HG03097 (cell line): ENCODE results near the gene RAD51B.

ENCODE experiments used
- ATAC-seq: cut with Tn5 transposase; IDR thresholded peaks from one replicate; pipeline ENCODE4 v1.9.1; 2021; ENCODE audit not compliant: unreplicated experiment, low FRiP score

The RAD51B gene

GRCh38 chr14:68663385-68664076 lies 844.0 kb downstream of the RAD51B start:
- ATAC-seq, result no peak

- ATAC-seq, result no peak
Measured at GRCh38 chr14:68664225-68664681, 844.7 kb downstream of the RAD51B start.

DNA sequence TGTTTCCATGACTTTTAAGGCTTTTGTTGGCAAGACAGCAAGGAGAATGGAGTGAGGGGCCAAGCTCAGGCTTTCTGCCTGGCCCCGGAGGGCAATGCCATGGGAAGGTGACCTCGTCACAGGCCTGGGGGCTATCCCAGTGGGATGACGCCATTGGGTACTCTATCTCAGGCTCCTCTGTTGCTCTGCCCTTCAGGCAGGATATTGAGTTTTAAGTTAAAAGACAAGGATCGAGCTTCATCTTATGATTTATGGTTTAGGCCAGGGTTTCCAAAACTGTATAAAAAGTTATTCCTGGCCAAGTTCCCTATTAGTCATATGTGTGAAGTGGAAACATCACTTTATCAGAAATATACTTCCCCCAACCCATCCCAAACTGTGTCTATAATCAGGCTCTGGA lies 845.6 kb downstream of the RAD51B start:
- ATAC-seq, result no peak

GRCh38 chr14:68665792-68666204 lies 846.2 kb downstream of the RAD51B start:
- no peak for ATAC-seq

GRCh38 chr14:68666236-68666635 lies 846.7 kb downstream of the RAD51B start:
- ATAC-seq, result no peak

DNA sequence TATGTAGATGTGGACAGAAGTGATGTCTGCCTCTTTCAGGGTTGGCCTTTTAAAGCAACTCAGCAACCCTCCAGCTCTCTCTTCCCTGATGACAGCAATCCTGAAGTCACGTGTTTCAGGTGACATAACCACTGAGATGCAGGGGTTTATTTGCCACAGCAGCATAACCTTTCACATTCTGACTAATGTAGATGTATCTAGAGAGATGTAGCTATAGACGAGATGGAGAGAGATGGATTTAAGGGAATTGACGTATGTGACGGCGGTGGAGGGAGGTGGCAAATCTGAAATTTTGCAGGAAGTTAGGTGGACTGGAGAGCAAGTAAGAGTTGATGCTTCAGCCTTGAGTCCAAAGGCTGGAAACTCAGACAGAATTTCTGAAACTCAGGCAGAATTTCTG lies 847.3 kb downstream of the RAD51B start:
- no peak for ATAC-seq

DNA sequence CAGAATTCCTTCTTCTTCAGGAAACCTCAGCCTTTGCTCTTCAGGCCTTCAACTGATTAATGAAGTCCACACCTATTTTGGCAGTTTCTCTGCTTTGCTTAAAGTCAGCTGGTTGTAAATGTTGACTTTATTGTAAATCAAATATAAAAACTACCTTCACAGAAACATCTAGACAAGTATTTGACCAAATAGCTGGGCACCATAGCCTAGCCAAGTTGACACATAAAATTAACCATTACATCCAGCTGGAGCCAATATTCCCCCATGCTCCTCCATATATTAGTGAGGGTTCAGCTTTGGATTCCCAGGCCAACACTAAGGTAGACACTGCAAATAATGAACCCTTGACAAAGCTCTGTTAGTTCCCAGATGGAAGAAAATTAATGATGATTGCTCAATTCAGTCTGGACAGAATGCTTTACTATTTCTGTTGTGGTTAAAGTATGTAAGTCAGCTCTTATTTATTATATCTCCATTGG lies 847.8 kb downstream of the RAD51B start:
- ATAC-seq, result no peak

GRCh38 chr14:68668028-68668427 lies 848.4 kb downstream of the RAD51B start:
- no peak for ATAC-seq

DNA sequence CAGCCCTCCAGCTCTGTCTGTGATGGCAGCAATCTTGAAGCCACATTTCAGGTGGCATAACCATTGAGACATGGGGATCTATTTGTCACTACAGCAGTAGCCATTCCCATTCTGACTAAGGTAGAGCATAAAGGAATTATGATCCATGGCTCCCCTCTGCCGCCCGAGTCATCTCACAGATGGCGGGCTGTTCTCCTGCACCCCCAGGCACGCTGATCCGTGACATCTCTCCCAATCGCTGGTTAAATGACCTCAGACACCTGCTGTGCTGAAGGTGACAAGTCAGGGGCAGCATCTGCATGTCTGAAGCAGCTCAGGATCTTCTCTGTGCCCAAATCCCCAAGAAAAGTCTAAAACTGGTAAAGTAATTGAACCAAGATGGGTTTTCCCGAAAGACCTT lies 849.0 kb downstream of the RAD51B start:
- no peak for ATAC-seq

GRCh38 chr14:68669111-68669511 lies 849.5 kb downstream of the RAD51B start:
- no peak for ATAC-seq

DNA sequence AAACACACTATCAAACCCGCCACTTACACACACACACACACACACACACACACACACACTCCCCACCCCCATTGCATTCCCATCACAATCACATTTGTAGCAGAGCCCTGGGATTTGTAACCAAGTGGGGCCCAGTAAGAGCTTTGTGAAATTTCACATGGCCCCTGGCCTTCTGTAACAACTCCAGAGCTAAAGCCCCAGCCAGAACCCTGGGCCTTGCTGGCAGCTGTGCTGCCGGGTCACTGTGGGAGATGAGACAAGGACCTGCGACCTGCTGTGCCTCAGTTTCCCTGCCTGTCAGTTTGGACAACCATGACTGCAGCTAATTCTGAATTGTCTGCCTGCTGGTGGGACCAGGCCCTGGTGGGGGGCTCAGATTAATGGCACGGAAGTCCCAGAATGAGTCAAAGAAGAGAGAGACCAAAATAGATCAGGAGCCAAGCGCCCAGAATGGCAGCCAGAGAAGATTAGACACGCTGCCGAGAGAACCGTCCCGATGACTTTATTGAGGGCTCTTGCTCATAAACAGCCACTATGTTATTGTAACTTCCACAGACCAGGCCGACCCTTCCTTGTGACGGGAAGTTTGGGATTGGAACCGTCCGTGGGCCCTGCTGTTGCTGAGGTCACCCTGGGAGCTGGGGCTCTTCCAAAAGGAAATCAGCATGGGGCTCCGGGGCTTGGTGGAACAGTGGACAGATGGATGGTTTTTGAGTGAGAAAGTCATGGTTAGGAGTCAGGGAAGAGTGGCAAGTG lies 850.2 kb downstream of the RAD51B start:
- ATAC-seq, result no peak

GRCh38 chr14:68670359-68670715 lies 850.8 kb downstream of the RAD51B start:
- no peak for ATAC-seq

DNA sequence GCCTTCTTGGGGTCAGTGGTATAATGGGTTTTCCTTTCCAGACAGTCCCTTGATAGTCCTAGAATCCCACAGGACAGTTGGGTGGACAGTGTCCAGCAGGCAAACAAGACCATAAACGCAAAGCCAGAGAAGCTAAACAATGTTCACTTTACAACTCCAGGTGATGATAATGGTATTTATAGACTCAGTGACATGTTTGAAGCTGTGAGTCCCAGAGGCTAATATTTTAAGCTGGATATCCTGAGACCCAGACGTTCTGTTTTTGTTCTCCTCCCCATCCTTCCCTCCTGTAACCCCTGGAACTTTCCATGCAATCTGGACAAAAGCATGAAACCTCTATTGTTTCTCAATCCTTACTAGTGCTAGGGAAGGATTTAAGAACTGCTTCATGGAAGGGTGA lies 852.3 kb downstream of the RAD51B start:
- ATAC-seq, result no peak

DNA sequence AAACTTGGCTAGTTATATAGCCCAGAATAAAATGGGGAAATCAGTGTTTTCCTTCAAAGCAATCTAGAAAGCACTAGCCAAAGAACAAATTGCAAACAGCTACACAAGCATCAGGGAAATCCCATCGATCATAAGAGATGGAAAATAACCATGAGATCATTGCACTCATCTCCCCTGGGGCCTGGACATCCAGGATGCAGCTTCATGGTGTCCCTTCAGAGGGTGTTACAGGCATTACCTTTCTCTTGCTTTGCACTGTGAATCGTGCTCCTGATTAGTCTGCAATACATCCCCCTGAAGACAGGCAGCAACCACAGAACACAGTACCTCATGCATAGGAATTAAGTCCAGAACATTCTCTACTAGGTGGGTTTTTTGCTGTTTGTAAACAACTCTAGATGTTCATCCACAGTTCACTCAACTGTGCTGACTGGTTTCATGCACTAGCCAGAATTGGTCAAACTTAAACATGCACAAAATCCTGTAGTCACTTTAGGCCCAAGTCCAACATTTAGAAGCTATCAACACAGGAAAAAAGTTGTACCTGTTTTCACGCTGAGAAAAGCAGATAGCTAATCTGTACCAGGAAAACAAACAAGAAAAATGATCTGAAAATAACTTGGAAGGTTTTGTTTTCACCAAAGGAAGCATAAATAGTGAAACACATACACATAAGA lies 853.2 kb downstream of the RAD51B start:
- no peak for ATAC-seq

GRCh38 chr14:68673464-68673863 lies 853.9 kb downstream of the RAD51B start:
- no peak for ATAC-seq

- ATAC-seq, result no peak
Measured at GRCh38 chr14:68674538-68675232, 855.1 kb downstream of the RAD51B start.

GRCh38 chr14:68675233-68675577 lies 855.6 kb downstream of the RAD51B start:
- no peak for ATAC-seq

GRCh38 chr14:68676511-68676943 lies 856.9 kb downstream of the RAD51B start:
- no peak for ATAC-seq

DNA sequence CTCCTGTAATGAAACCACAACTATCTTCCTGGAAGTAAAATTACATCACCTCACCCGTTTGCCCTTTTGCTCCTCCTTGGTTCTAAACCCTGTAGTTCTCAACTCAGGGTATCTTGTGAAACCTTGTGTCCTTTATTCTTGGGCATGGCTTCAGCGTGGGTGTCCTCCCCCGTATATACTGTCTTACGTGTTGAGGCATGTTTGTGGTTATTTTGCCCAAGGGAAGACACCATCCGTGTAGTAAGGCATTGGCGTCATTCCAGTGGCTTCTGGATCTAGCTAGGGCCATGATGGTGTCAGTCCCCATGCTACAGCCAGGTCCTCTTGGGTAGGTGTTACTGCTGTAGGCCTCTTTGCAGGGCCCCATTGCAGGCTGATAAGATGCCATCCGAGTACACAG lies 857.9 kb downstream of the RAD51B start:
- no peak for ATAC-seq

DNA sequence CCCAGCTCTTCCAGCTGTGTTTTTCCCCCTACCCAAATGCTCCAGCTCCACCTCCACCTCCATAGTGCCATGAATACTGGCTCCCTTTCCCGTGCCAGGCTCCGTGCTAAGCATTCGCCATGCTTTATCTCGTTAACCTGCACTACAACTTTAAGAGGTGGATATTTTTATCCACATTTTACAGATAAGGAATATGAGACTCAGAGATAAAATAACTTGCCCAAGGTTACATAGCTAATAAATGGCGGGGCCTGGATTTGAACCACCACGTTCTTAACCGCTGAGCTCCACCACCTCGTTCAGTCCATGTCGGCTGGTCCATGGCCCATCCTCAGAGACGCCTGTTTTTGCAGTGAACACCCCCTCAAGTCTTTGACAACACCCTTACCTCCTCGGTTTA lies 858.3 kb downstream of the RAD51B start:
- no peak for ATAC-seq

GRCh38 chr14:68678471-68678870 lies 858.9 kb downstream of the RAD51B start:
- ATAC-seq, result no peak
